HCT116 (cell line): ENCODE results near the gene ADIPOR1.

Experiments used
- CBX3 ChIP-seq: IDR thresholded peaks from 2 replicates; pipeline ENCODE4 v1.6.1; 2012; ENCODE audit warnings: low read depth
- JUND ChIP-seq: IDR thresholded peaks from 2 replicates; pipeline ENCODE4 v1.6.1; 2012
- POLR2A ChIP-seq: IDR thresholded peaks from 2 replicates; pipeline ENCODE4 v1.7.0; 2011; ENCODE audit warnings: borderline replicate concordance; ENCODE audit not compliant: insufficient read depth, insufficient read length; ENCODE audit errors: extremely low read depth
- POLR2AphosphoS5 ChIP-seq: IDR thresholded peaks from 2 replicates; pipeline ENCODE4 v1.6.1; 2011; ENCODE audit warnings: mild to moderate bottlenecking, low read depth, low read length, moderate library complexity
- TF ChIP-seq, protein P1 (sequence below), 3 experiments: fragments of 200-600 bp in 1 of 3; sonication (generic) in 1 of 3; IDR thresholded peaks in 2 of 3; conservative IDR thresholded peaks in 1 of 3; 2 replicates each; pipeline ENCODE4 v1.5.1; 2012 to 2017; ENCODE audit warnings: low read depth in 2 of 3, low read length in 2 of 3, antibody characterized with exemption in 1 of 3, borderline replicate concordance in 1 of 3, control low read depth in 1 of 3, mild to moderate bottlenecking in 1 of 3, mixed read lengths in 1 of 3, mixed run types in 1 of 3, moderate library complexity in 1 of 3; ENCODE audit not compliant: insufficient read depth in 1 of 3
- TF ChIP-seq, protein P2 (sequence below): IDR thresholded peaks from 2 replicates; pipeline ENCODE4 v1.6.1; 2012; ENCODE audit warnings: low read depth

DNA sequence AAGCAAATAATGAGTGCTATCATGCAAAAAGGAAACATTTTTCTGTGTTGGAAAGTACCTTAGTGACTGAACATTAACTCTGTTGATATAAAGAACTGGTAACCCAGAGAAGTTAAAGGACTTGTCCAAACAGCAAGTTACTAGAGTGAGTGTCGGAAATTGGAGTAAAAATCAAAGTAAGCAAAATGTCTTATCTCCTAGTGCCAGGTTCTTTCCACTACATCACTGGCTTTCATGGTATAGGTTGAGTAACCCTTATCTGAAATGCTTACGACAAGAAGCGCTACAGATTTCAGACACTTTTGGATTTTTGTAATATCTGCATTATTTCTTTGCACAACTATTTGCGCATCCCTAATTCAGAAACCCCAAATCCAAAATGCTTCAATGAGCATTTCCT lies 52.8 kb downstream of the ADIPOR1 start:
- TF ChIP-seq POLR2A (no peak), CBX3 (no peak), POLR2AphosphoS5 (no peak), JUND (no peak)
- TF ChIP-seq, protein P1, sequence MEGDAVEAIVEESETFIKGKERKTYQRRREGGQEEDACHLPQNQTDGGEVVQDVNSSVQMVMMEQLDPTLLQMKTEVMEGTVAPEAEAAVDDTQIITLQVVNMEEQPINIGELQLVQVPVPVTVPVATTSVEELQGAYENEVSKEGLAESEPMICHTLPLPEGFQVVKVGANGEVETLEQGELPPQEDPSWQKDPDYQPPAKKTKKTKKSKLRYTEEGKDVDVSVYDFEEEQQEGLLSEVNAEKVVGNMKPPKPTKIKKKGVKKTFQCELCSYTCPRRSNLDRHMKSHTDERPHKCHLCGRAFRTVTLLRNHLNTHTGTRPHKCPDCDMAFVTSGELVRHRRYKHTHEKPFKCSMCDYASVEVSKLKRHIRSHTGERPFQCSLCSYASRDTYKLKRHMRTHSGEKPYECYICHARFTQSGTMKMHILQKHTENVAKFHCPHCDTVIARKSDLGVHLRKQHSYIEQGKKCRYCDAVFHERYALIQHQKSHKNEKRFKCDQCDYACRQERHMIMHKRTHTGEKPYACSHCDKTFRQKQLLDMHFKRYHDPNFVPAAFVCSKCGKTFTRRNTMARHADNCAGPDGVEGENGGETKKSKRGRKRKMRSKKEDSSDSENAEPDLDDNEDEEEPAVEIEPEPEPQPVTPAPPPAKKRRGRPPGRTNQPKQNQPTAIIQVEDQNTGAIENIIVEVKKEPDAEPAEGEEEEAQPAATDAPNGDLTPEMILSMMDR (IDR thresholded peaks at IDR 0.05 in 2 of 3, conservative IDR thresholded peaks at IDR 0.05 in 1 of 3; ENCODE audit: borderline replicate concordance in 1 of 3, insufficient read depth in 1 of 3, low read depth in 2 of 3, low read length in 2 of 3) = no peak
- TF ChIP-seq, protein P2, sequence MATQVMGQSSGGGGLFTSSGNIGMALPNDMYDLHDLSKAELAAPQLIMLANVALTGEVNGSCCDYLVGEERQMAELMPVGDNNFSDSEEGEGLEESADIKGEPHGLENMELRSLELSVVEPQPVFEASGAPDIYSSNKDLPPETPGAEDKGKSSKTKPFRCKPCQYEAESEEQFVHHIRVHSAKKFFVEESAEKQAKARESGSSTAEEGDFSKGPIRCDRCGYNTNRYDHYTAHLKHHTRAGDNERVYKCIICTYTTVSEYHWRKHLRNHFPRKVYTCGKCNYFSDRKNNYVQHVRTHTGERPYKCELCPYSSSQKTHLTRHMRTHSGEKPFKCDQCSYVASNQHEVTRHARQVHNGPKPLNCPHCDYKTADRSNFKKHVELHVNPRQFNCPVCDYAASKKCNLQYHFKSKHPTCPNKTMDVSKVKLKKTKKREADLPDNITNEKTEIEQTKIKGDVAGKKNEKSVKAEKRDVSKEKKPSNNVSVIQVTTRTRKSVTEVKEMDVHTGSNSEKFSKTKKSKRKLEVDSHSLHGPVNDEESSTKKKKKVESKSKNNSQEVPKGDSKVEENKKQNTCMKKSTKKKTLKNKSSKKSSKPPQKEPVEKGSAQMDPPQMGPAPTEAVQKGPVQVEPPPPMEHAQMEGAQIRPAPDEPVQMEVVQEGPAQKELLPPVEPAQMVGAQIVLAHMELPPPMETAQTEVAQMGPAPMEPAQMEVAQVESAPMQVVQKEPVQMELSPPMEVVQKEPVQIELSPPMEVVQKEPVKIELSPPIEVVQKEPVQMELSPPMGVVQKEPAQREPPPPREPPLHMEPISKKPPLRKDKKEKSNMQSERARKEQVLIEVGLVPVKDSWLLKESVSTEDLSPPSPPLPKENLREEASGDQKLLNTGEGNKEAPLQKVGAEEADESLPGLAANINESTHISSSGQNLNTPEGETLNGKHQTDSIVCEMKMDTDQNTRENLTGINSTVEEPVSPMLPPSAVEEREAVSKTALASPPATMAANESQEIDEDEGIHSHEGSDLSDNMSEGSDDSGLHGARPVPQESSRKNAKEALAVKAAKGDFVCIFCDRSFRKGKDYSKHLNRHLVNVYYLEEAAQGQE = no peak
